ENCODE data around the gene PIGH. TPM values are rescaled to one million over a fixed set of nuclear protein-coding genes. Genes with fewer than 3 reads are reported as not detected.

PIGH gene
- total RNA-seq, 1 experiment from 2014 or later: 9.4 TPM

GRCh38 chr14:67602995-67603545 is 3.0 kb upstream of the PIGH start:
- H3K36me3 Mint-ChIP-seq (ENCODE audit: insufficient read depth in 1 of 3, low read depth in 3 of 3): no peaks in the 10 kb centered on the region
- no peak for TF ChIP-seq CTCF (conservative IDR thresholded peaks at IDR 0.05)
- H3K27me3 ChIP-seq (ENCODE audit: insufficient read depth, low read length): peaks cover 24% of the 10 kb centered on the region; the same call in 1 of the 2 replicates

More at GRCh38 chr14:67602995-67603545, 3.0 kb upstream of the PIGH start:
- Histone ChIP-seq H3K14ac (ENCODE audit: insufficient read depth, low read length) (no peak overlapping the region), H3K4me2 (ENCODE audit: insufficient read depth, insufficient read length, low read length) (no peak overlapping the region), H2AFZ (ENCODE audit: low read length) (no peak overlapping the region), H3K79me1 (ENCODE audit: insufficient read depth, low read depth, low read length, poor library complexity, severe bottlenecking) (no peaks in the 10 kb centered on the region), H4K91ac (ENCODE audit: insufficient read length, low read depth, low read length) (no peak overlapping the region), H2BK20ac (ENCODE audit: low read depth, low read length, poor library complexity, severe bottlenecking) (no peak overlapping the region), H2BK120ac (ENCODE audit: low read depth, low read length, poor library complexity, severe bottlenecking) (no peak overlapping the region), H3K79me2 (ENCODE audit: insufficient read depth, low read length) (no peaks in the 10 kb centered on the region), H3K18ac (ENCODE audit: insufficient read length, low read depth, low read length) (no peak overlapping the region), H4K20me1 (ENCODE audit: control insufficient read depth, insufficient read depth, insufficient read length) (no peaks in the 10 kb centered on the region), H3T11ph (ENCODE audit: low read length) (no peak overlapping the region), H2BK15ac (ENCODE audit: low read depth, low read length) (no peak overlapping the region), H2BK12ac (ENCODE audit: insufficient read length, low read depth, low read length) (no peak overlapping the region), H3K56ac (ENCODE audit: insufficient read length, low read depth, low read length) (no peak overlapping the region), H2BK5ac (ENCODE audit: insufficient read length, low read length) (no peak overlapping the region), H3K23me2 (ENCODE audit: insufficient read length, low read depth, low read length, poor library complexity, severe bottlenecking) (peaks cover 9% of the 10 kb centered on the region), H4K8ac (replicated peaks; ENCODE audit: insufficient read length, low read depth, low read length) (no peak overlapping the region), H3K4me1 (ENCODE audit: insufficient read depth, low read length) (no peaks in the 10 kb centered on the region), H2AK5ac (ENCODE audit: insufficient read length, low read length) (no peak overlapping the region), H3K9me3 (ENCODE audit: control insufficient read depth, low read depth, low read length) (no peaks in the 10 kb centered on the region), H3K27ac (ENCODE audit: insufficient read length, low read depth, low read length) (no peak overlapping the region), H3K23ac (ENCODE audit: insufficient read length, low read depth, low read length) (no peak overlapping the region), H3K9ac (ENCODE audit: extremely low read depth, insufficient read length, low read length) (no peak overlapping the region), H3K4ac (ENCODE audit: low read depth, low read length) (no peak overlapping the region), H4K5ac (ENCODE audit: insufficient read length, low read depth, low read length) (no peak overlapping the region)
- Mint-ChIP-seq H3K27ac (no peak overlapping the region), H3K27me3 (ENCODE audit: low read depth) (peaks cover 89% of the 10 kb centered on the region), H3K9me3 (no peaks in the 10 kb centered on the region; a peak in 2 of 5 replicates), H3K4me3 (no peak overlapping the region), H3K4me1 (peaks cover 12 to 15% of the 10 kb centered on the region in 2 experiments)
- no peak for DNase-seq
- no CpG with 5 or more reads among the region's 5 CpGs for WGBS (ENCODE audit: extremely low coverage, insufficient read length, low lambda C conversion rate)
